NCI-H146 (cell line): ENCODE measurements around the gene IL4.
"Not testable (repeated sequence)": the region's sequence is repeated elsewhere in the genome, so short reads cannot be mapped to it uniquely, and the experiment has no call there.

Source experiments
- DNase-seq: peaks from one replicate; lab custom pipeline; 2025; lab: John Stamatoyannopoulos, UW

Gene IL4

DNA sequence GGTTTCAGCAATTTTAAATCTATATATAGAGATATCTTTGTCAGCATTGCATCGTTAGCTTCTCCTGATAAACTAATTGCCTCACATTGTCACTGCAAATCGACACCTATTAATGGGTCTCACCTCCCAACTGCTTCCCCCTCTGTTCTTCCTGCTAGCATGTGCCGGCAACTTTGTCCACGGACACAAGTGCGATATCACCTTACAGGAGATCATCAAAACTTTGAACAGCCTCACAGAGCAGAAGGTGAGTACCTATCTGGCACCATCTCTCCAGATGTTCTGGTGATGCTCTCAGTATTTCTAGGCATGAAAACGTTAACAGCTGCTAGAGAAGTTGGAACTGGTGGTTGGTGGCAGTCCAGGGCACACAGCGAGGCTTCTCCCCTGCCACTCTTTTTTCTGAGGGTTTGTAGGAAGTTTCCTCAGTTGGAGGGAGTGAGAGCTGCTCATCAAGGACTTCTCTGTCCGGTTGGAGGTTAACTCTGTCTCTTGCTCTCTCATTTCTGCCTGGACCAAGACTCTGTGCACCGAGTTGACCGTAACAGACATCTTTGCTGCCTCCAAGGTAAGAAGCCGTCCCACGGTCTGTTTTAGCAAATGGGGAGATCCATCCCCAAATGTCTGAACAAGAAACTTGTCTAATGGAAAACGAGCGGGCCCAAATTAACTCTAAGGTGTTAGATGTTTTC, at the start of gene IL4:
IL4 (plus strand) TSS at position 51 of the 692 bp plus-strand sequence; CDS start at position 113, 62 bp downstream.
- no peak for DNase-seq

DNA sequence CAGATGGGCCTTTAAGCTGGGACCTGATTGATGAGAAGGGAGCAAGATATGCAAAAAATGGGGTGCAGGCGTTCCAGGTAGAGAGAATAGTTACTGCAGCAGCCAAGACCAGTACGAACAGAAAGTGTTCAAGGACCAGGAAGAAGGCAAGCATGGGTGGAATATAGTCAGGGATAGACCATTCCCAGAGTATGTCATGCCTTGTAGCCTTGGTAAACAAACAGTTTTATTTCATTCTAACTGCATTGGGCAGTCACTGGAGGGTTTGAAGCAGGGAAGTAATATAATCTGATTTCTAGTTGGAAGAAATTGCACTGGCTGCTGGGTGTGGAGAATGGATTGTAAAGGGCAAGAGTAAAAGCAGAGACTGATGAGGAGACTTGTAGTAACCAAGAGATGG, 46.3 kb upstream of the IL4 start:
- DNase-seq = no peak

DNA sequence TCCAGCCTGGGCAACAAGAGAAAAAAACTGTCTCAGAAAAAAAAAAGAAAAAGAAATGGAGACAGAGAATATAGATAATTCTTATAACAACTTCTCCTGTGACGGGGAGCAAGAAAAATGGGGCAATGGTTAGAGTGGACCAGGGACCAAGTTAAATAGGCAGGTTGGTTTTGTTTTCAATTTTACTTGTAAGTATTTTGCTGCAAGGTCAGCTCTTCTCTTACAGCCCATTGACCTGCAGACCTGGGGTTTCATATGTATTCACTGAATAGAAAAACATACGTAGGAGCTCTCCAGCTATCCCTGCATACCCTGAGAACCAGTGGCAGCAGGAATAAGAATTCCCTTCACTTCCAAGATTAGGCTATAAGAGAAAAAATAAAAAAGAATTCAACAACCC, 45.0 kb upstream of the IL4 start:
- no peak for DNase-seq

DNA sequence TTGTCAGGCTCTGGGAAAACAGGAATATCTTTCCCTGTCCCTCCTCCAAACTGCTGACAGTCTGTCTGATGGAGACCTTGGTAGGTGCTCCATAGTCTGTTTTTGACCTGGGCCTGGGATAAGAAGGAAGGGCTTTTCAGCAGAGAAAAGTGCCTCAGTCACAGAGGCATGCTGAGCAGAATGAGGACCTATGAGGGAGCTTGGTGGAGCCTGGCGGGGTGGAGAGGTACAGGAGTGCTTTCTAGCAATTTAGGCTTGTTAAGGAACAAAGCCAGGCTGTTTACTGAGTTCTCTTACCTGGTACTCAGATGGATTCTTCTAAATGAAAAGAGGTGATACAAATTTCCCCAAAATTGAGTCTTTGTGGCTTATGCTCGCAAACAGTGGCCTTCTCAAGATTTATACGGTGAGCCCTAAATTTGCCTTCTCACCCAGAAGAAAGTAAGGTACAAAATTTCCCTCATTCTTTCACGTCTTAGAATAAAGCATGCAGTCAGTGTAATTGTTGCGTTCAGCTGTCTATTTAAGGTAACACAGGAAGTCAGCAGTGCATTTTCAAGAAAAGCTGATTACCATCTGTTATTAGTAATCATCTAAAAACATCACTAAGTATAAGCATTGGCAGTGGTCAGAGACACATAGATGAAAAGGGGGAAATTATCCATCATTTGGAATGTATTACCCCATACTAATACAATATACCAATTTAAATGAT, 44.4 kb upstream of the IL4 start:
- DNase-seq = no peak

DNA sequence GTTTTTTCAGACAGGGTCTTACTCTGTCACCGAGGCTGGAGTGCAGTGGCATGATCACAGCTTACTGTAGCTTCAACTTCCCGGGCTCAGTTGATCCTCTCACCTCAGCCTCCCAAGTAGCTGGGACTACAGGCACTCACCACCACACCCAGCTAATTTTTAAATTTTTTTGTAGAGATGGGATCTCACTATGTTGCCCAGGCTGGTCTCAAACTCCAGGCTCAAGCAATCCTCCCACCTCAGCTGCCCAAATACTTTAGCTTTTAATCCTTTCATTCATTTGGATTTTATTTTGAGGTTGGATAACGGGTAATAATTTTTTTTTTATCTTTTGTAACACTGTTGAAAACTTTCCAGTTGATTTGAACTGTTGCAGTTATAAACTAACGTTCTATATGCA, 40.2 kb upstream of the IL4 start:
- DNase-seq = not testable (repeated sequence)

DNA sequence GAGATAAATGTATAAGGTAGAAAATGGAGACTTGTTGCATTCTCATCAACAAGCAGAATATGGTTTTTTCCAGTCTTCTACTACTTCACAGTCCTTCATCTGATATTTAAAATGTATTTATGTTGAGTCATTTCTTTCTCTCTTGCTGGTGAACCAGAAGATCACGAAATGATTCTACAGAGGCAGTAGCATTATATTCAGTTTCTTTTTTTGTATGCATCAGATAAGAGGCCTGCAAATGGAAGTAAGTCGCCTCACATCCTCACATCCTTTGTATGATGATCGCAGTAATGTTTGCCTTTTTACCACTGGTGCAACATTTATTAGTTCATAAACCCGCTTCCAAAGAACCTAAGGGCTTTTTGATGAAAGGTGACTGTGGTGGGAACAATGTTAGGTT, 37.9 kb upstream of the IL4 start:
- DNase-seq = no peak

DNA sequence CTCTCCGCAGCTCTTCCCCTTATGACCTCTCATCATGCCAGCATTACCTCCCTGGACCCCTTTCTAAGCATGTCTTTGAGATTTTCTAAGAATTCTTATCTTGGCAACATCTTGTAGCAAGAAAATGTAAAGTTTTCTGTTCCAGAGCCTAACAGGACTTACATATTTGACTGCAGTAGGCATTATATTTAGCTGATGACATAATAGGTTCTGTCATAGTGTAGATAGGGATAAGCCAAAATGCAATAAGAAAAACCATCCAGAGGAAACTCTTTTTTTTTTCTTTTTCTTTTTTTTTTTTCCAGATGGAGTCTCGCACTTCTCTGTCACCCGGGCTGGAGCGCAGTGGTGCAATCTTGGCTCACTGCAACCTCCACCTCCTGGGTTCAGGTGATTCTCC, 36.5 kb upstream of the IL4 start:
- DNase-seq = no peak

DNA sequence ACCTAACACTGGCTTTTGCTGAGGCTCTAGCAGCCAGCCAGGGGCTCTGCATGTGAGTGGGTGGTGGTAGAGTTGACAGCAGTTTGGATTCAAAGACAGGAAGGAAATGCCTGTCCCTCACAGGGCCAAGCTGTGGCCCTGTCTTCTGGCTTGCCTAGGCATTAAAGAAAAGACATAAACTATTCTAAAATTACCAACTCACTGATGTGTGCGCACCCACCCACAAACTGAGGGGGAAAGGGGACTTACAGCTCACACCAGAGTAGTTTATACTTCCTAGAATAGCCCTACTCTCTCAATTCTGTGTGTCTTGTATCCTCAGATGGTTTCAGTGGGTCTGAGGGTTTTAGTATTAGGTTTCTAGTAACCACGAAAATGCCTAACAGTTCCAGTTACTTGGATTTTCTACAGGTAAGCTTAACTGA, 34.1 kb upstream of the IL4 start:
- no peak for DNase-seq

DNA sequence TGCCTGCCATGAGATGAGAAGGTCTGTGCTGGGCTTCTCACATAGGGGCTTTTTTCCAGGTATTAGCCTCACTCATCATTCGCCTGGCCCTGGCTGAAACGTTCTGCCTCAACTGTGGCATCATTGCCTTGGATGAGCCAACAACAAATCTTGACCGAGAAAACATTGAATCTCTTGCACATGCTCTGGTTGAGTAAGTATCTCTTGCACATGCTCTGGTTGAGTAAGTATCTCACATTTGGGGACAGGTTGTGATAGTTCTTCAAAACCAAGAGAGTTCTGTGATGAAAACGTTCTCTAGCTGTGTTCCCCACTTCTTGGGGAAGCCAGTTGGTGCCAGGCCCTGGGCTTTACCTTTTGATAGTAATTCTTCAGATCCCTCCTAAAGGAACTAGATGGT, 33.2 kb upstream of the IL4 start:
- no peak for DNase-seq

DNA sequence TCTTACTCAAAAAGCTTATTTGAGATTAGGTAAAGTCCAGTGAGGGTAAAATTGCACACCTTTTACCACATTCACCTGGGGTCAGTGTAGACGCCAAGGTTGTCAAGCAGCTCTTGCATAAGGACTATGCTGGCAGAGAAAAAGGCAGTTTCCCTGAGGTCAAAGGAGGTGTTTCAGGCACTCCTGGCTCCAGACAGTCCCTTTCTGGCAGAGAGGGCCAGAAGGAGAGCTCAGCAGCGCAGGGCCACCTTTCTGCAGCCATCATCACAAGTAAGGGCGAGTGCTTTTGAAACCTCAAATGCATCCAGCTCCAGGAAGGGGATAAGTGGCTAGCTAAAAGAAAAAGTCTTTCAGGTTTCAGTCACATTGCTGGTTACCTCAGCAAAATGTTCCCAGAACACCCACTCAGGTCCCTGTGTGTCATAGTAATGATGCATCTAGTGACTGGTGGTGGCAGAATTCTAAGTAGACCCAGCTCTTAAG, 32.5 kb upstream of the IL4 start:
- no peak for DNase-seq

DNA sequence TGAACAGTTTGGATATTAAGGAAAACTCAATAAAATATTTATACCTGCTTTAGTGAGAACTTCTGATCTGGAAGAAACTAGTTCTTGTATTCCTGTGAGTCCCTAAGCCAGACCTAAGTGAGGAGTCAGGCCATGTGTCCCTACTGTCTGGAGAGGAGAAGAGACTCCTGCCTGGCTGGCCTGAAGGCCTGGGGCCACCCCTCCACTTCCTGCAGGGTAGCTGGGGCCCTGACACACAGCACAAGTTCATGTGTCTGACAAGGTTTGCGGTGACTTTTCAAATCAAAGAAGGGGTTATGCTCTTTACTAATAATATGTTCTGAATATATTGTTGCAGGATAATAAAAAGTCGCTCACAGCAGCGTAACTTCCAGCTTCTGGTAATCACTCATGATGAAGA, 31.9 kb upstream of the IL4 start:
- no peak for DNase-seq

DNA sequence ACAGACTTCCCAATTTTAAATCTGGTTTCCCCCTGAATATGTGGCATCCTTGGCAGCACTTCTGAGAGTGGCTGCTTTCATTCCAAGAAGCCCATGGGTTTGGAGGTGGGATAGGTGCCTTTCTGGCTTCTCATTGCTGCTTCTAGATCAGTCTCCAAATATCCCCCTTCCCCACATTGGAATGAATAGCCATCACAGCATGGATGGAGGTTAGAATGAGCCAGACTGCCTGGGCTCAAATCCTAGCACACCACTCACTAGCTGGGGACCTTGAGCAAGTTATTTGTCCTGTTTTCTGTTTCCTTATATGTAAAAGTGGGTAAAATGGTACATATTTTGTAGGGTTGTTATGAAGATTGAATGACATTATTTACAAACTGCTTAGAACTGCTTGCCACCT, 29.6 kb upstream of the IL4 start:
- no peak for DNase-seq

DNA sequence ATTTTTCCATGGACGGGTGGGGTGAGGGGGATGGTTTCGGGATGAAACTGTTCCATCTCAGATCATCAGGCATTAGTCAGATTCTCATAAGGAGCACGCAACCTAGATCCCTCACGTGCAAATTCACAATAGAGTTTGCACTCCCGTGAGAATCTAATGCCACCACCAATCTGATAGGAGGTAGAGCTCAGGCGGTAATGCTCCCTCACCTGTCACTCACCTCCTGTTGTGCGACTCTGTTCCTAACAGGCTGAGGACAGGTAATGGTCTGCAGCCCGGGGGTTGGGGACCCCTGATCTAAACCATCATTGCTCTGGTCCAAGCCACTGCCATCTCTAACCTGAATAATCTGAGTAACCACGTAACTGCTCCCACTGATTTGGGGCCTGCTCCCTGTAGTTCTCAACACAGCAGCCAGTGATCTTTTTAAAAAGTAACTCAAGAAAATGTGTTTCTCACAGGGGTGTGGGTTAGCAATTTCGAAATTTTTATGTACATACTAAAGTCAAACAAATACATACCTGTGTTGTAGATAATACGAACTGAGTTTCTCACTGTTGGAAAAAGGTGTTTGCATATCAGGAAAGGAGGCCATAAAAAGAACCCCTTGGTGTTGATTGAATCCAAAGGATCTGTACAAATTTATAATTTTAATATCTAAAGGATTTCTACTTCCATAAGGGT, 27.1 kb upstream of the IL4 start:
- DNase-seq = no peak

DNA sequence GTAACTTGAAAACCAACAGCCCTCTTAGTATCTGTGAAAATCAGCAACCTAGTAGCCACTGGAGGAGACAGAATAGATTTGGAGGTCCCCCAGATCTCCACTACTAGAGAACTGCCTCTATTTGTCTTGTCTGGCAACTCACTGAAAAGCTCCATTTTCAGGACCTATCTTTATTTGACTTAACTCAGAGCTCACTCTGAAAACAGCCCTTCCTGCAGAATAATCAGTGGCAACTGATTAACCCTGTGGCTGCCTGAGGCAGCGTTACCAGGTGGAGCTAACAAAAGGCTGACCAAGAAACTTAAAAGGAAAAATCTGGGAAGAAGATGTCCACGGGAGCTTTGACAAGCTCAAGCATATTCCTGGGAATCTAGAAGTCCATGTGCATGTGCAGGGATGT, 26.3 kb upstream of the IL4 start:
- DNase-seq = no peak

DNA sequence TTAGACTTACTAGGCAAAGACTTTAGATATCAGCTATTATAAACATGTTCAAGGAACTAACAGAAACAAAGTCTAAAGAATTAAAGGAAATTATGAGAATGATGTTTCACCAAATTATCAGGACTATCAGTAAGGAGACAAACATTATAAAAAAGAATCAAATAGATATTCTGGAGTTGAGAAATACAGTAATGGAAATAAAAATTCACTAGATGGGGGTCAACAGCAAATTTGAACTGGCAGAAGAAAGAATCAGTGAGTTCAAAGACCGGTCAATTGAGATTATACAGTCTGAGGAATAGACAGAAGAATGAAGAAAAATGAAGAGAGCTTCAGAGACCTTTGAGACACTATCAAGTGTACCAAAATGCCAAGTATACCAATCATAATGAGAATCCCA, 25.4 kb upstream of the IL4 start:
- DNase-seq = no peak

DNA sequence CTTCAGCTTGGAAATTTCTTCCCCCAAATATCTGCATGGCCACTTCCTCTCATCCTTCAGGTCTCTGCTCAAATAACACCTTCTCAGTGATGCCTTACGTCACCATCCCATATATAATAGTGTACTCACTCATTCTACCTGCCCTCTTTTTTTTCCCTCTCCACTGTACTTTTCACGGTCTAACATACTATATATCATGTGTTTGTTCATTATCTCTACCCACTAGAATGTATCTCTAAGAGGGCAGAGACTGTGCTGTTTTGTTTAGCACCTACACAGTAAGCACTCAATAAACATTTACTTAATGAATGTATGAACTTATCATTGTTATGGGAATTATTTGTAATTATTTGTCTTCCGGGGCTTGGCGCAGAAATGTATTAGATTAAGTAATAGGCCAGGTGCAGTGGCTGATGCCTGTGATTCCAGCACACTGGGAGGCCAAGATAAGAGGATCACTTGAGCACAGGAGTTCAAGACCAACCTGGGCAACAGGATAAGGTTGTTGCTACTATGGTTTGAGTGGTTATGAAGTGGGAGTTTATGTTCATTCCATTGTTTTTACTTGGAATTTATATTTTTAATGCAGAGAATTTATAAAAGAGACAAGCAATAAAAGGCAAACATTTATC, 21.8 kb upstream of the IL4 start:
- DNase-seq = peak; percentile 57

DNA sequence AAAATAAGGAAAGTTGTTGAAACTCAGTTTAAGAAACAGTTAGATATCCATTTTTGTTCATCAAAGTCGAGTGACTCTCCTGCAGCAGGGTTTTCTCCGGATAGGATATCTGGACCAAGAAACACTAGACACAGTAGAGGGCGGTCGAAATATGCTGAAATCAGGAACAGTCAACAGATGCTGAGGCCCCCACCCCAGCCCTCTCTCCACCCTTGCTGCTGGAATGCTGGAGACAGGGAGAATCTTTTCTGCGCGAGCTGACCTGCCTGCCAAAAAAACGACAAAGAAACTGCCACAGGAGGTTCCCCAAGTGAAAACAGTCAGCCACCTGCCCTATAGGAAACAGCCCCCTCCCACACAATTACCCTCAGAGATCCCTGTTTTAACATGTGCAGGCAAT, 20.1 kb upstream of the IL4 start:
- DNase-seq = no peak

DNA sequence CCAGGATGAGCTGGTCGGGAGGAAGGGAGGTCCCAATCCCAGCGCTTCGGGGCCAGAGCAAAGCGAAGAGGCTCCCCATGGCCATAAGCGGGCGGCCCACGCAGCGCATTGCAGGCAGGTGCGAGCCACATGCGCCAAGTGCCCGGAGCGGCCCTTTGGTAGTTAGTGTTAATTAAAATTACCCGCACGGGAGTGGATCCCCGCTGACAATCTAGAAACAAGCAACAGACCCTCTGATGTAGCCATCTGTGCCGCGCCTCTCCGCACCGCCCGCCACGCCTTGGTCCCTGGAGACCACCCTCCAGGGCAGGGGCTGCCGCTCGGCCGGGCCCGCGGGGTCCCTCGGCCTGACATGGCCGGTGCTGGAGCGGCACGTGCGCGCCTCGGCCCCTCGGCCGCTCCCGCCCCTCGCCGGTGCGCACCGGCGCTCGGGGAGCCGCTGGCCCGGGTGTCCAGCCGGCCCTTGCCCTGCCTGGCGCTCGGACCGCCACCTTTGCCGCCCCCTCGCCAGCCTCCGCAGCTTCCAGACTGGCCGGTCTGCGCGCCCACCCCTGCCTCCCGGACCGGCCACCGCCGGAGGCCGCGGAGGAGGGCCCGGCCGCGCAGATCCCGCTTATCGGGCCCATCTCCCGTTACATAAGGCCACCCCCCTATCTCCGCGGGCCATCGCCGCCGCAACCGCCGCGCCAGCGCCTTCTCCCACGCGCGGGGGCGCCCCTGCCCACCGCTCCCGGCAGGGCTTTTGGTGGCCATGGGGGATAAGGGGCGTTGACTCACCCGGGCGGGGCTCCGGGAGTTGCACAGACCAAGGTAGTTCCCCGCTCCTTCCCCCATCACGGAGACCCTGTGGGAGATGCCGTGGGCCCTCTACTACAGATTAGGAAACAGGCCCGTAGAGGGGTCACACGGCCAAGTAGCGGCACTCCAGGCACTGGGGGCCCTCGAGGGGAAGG, 17.7 kb upstream of the IL4 start:
- DNase-seq = peak; percentile 39

DNA sequence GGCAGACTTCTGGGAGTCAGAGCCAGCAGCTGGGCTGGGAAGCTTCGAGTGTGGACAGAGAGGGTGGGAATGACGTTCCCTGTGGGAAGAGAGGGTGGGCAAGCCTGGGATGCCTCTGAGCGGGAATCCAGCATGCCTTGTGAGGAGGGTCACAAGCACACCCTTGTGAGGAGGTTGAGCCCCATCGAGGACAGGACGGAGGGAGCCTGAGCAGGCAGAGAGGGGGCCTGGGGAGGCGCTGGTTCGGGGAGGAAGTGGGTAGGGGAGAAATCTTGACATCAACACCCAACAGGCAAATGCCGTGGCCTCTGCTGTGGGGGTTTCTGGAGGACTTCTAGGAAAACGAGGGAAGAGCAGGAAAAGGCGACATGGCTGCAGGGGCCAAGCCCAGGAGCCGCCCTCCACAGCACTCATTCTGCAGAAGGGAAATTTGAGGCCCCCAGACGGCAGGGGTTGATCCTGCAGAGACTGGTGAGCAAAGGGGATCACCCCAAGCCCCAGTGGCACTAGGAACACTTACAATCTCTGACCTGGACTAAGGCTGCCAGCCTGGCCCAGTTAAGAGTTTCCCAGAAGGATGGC, 16.9 kb upstream of the IL4 start:
- DNase-seq = no peak

DNA sequence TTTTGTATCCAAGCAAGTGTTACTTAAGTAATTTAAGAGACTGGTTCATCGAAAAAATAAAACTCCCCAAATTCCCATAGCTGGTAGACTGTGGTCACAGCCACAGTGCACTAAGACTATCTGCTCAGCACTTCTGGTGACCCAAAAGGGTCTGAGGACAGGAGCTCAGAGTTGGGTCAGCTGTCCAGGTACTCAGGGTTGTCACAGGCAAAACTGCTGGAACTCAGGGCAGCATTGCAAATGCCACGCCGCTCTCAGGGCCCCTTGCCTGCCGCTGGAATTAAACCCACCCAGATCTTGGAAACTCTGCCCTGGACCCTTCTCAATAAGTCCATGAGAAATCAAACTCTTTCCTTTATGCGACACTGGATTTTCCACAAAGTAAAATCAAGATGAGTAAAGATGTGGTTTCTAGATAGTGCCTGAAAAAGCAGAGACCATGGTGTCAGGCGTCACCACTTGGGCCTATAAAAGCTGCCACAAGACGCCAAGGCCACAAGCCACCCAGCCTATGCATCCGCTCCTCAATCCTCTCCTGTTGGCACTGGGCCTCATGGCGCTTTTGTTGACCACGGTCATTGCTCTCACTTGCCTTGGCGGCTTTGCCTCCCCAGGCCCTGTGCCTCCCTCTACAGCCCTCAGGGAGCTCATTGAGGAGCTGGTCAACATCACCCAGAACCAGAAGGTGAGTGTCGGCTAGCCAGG, 16.0 kb upstream of the IL4 start, which contains the start of gene IL13:
IL13 (plus strand) TSS at position 498 of the 705 bp plus-strand sequence; CDS start at position 512, 14 bp downstream.
- no peak for DNase-seq
